Mucosa of descending colon (tissue), 3 donors: ENCODE measurements around the gene CPNE5. TPM values are rescaled to one million over a fixed set of nuclear protein-coding genes. Genes with fewer than 3 reads are reported as not detected.
A peak's percentile ranks its signal among the peaks of the same experiment; 100 is the strongest.

Experiments used
- ATAC-seq: fragments of 200-7000 bp; cut with Tn5 transposase; one replicate; pipeline ENCODE4 v1.9.1; 2020; ENCODE audit warnings: mild to moderate bottlenecking, moderate library complexity
- DNase-seq, 3 donors: peaks; one replicate each; pipeline ENCODE4 v3.0.0-alpha.2; 2020
- H3K36me3 ChIP-seq: fragments of 200-600 bp; one replicate; pipeline ENCODE4 v1.8.0; 2021; ENCODE audit warnings: low read depth, mild to moderate bottlenecking
- H3K4me1 ChIP-seq: fragments of 200-600 bp; one replicate; pipeline ENCODE4 v1.8.0; 2021; ENCODE audit warnings: low read depth, mild to moderate bottlenecking
- H3K4me3 ChIP-seq: fragments of 200-600 bp; one replicate; pipeline ENCODE4 v1.8.0; 2021; ENCODE audit warnings: mild to moderate bottlenecking
- H3K9me3 ChIP-seq: fragments of 200-600 bp; one replicate; pipeline ENCODE4 v1.8.0; 2021; ENCODE audit warnings: mild to moderate bottlenecking
- intact Hi-C, 2 donors: fragments of 100-400 bp; cut with DNase I in 1 of 2; cut with micrococcal nuclease in 1 of 2; formaldehyde crosslinking; loops; one replicate each; pipeline versions ENCODE4 v1.11.0 to v1.11.1; 2022; cut with DNase I, micrococcal nuclease
- total RNA-seq, 3 donors: library from RNA; stranded (reverse); fragmentation: NEBNext Ultra II Directional in 2 of 3; extraction: Animal tissue kit (Norgen Biotek cat#: 25700) in 2 of 3; gene quantifications; one replicate each; pipeline versions ENCODE4 v1.2.1 to v1.2.4, GENCODE V29; 2021 to 2023
- TF ChIP-seq, protein P1 (sequence below): fragments of 200-600 bp; IDR thresholded peaks from one replicate; pipeline ENCODE4 v1.8.0; 2022; ENCODE audit warnings: antibody characterized with exemption, mild to moderate bottlenecking
- donor health status: DM: no; HTN: no; CAD: no; lungs with moderate emphysema.
- donor health status: DM: no; HTN: no; CAD: no.
- donor health status: DM: no; HTN: yes; CAD: no.

Gene CPNE5
- total RNA-seq, 3 donors from 2014 or later: 4.7 to 15.2 (median 6.1) TPM

DNA sequence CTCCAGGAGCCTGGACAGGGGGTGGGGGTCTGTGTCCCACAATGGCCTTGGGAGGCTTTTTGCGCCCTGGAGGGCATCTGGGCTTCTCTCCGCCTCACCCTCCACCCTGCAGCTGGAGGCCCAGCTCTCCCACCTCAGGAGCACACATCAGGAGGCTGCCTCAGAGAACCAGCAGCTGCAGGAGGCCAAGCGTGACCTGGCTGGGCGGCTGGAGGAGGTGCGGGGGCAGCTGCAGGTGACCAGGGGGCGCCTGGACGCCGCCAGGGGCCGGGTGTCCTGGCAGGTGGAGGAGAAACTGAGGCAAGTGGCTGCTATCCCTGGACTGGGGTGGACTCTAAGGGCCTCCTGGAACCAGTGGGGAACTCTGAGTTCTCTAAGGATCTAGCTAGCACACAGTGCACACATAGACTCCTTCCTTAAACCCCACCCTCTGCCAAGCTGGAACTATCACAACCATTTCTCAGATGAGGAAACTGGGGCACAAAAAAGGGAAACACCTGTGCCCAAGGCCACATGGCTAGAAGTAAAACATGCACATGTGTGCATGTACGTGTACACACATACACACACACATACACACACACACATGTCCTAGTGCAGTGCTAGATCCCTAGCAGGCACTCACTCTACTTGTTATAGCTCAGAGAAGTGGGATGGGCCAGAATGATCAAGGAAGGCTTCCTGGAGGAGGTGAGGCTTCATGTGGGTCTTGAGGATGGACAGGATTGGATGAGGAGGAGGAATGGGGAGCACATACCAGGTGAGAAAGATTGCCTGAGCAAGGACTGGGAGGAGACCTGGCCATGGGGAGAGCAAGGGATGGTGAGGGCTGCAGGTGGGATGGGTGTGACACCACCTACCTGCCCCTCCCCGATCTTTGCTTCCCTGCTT lies 118.7 kb downstream of the CPNE5 start:
- TF ChIP-seq, protein P1, sequence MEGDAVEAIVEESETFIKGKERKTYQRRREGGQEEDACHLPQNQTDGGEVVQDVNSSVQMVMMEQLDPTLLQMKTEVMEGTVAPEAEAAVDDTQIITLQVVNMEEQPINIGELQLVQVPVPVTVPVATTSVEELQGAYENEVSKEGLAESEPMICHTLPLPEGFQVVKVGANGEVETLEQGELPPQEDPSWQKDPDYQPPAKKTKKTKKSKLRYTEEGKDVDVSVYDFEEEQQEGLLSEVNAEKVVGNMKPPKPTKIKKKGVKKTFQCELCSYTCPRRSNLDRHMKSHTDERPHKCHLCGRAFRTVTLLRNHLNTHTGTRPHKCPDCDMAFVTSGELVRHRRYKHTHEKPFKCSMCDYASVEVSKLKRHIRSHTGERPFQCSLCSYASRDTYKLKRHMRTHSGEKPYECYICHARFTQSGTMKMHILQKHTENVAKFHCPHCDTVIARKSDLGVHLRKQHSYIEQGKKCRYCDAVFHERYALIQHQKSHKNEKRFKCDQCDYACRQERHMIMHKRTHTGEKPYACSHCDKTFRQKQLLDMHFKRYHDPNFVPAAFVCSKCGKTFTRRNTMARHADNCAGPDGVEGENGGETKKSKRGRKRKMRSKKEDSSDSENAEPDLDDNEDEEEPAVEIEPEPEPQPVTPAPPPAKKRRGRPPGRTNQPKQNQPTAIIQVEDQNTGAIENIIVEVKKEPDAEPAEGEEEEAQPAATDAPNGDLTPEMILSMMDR: no peak
- H3K4me3 ChIP-seq: no peak overlapping the region
- no peaks in the 10 kb centered on the region for H3K9me3 ChIP-seq
- peaks cover 5% of the 10 kb centered on the region for H3K4me1 ChIP-seq
- no peaks in the 10 kb centered on the region for H3K36me3 ChIP-seq
- intact Hi-C loops: no loop called here
- peak; percentile 17 for ATAC-seq
- DNase-seq: no peak

DNA sequence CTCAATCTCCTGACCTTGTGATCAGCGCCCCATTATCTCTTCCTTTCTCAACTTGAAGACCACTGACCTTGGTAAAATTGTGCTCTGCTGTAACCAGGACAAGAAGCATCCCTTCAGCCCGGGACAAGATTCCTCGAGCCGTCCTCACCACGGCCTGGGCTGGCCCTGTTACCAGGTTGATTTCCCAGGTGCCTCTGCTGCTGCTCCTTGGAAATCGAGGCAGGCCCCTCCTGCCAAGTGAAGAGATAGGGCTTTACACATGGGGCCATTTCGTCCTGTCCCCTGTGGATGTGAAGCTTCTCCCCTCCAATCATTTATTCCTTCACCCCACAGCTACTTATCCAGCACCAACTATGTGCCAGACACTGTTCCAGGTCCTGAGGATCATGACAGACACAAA lies 120.1 kb downstream of the CPNE5 start:
- DNase-seq (no peak), ATAC-seq (no peak)
- no peaks in the 10 kb centered on the region for H3K36me3 ChIP-seq
- intact Hi-C loops: no loop called here
- peaks cover 5% of the 10 kb centered on the region for H3K4me1 ChIP-seq
- H3K9me3 ChIP-seq: no peaks in the 10 kb centered on the region
- no peak overlapping the region for H3K4me3 ChIP-seq
- TF ChIP-seq, protein P1: no peak

DNA sequence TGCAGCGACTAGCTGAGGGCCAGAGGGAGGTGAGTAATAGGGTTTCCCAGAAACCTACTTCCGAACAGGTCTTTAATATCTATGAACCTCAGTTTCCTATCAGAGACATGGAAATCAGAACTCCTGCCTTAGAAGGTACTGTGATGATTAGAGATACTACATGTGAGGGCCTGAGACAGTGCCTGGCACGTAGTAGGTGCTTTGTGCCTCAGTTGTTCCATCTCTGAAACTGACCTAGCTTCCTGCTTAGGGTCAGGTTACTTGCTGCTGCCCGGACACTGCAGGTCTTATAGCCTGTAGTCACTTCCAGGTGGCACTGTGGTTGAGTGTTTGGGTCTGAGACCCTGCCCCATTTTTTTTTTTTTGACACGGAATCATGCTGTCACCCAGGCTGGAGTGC lies 120.7 kb downstream of the CPNE5 start:
- Histone ChIP-seq H3K4me3 (no peak overlapping the region), H3K4me1 (peaks cover 5% of the 10 kb centered on the region), H3K9me3 (no peaks in the 10 kb centered on the region), H3K36me3 (no peaks in the 10 kb centered on the region)
- intact Hi-C loops: no loop called here
- ATAC-seq: no peak
- no peak for DNase-seq
- TF ChIP-seq, protein P1: no peak

DNA sequence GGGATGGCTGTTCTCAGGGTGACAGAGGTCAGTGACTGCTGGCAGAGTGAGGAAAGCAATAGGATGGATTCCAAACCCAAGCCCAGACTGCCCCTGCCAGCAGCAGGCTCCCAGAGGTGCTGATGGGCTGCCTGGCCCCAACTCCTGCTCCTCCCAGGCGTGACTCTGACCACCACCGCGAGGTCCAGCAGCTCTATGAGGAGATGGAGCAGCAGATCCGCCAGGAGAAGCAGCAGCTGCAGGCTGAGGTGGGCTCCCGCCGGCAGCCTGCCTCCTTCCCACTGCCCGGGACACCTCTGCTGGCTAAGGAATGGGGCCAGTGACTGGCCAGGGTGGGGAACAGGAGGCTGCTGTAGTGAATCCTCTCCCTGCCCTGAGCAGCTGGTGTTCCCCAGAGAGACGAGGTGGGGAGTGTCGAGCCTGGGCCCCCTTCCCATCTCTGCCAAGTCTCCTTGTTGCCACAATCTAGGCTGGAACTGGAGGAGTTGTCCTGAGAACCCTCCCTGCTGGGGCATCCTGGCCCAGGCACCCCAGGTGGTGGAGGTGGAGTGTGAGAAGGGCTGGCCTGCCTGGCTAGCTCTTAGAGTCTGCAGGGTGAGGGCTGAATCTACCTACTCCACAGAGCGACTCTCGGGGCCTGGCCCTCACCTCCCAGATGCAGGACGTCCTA lies 121.2 kb downstream of the CPNE5 start:
- DNase-seq (no peak), ATAC-seq (no peak)
- Histone ChIP-seq H3K4me1 (peaks cover 5% of the 10 kb centered on the region), H3K9me3 (no peaks in the 10 kb centered on the region), H3K4me3 (no peak overlapping the region), H3K36me3 (no peaks in the 10 kb centered on the region)
- TF ChIP-seq, protein P1: no peak
- intact Hi-C loops: no loop called here

DNA sequence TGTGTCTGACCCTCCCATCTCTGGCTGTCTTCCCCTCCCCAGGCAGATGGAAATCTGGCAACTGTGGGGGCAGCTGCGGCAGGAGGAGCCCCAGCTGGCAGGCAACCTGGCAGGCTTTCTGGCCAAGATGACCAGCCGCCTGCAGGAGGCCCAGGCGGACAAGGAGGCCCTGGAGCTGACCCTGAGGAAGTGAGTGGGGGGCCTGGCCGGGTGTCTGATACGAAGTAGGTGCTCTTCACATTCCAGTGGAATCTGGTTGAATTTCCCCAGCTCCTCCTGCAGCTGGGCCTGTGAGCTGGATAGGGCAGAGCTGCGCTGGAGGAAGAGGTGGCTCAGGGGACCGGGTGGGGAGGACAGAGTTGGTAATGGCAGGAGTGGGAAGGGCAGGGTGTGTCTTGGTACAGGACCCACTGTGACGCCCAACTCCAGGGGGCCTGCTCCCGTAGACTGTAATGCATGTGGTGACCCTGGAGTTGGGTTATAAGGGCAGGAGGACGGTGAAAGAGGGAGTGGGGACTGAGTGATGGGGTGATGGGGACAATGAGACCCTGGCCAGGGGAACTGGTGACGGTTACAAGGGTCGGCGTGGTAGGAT lies 121.9 kb downstream of the CPNE5 start:
- DNase-seq: no peak
- ATAC-seq: no peak
- intact Hi-C loops: no loop called here
- no peaks in the 10 kb centered on the region for H3K9me3 ChIP-seq
- H3K36me3 ChIP-seq: no peaks in the 10 kb centered on the region
- H3K4me3 ChIP-seq: no peak overlapping the region
- TF ChIP-seq, protein P1: no peak
- H3K4me1 ChIP-seq: peaks cover 5% of the 10 kb centered on the region
